ENCODE results near the gene PRKG1.

Gene PRKG1

DNA sequence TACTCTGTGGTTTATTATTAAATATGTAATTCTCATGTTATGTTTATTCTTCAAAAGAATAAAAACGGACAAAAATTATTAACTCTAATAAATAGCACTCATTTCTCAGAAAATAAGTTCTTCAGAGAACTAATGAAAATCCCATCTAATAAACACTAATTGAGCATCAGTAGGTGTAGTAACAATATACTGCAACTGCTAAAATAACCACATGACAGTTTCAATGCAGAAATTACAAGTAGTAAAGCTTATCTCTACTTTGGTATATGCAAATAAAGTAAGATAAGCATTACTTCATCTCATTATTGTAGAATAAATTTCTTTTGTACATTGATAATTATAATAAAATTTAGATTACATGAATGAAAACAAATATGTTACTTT lies 1183.4 kb downstream of the PRKG1 start:
- DNase-seq, result no peak
- TF ChIP-seq, protein P1, sequence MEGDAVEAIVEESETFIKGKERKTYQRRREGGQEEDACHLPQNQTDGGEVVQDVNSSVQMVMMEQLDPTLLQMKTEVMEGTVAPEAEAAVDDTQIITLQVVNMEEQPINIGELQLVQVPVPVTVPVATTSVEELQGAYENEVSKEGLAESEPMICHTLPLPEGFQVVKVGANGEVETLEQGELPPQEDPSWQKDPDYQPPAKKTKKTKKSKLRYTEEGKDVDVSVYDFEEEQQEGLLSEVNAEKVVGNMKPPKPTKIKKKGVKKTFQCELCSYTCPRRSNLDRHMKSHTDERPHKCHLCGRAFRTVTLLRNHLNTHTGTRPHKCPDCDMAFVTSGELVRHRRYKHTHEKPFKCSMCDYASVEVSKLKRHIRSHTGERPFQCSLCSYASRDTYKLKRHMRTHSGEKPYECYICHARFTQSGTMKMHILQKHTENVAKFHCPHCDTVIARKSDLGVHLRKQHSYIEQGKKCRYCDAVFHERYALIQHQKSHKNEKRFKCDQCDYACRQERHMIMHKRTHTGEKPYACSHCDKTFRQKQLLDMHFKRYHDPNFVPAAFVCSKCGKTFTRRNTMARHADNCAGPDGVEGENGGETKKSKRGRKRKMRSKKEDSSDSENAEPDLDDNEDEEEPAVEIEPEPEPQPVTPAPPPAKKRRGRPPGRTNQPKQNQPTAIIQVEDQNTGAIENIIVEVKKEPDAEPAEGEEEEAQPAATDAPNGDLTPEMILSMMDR (IDR thresholded peaks at IDR 0.05; ENCODE audit: low read depth, low read length), result no peak
- H3K4me3 ChIP-seq (ENCODE audit: low read depth, low read length), result no peak overlapping the region
- no peaks in the 10 kb centered on the region for H3K9me3 ChIP-seq (ENCODE audit: severe bottlenecking)
- H3K27me3 ChIP-seq (ENCODE audit: insufficient read depth, low read depth, severe bottlenecking), result no peaks in the 10 kb centered on the region
- H3K27ac ChIP-seq, result no peak overlapping the region
- no peaks in the 10 kb centered on the region for H3K36me3 ChIP-seq

DNA sequence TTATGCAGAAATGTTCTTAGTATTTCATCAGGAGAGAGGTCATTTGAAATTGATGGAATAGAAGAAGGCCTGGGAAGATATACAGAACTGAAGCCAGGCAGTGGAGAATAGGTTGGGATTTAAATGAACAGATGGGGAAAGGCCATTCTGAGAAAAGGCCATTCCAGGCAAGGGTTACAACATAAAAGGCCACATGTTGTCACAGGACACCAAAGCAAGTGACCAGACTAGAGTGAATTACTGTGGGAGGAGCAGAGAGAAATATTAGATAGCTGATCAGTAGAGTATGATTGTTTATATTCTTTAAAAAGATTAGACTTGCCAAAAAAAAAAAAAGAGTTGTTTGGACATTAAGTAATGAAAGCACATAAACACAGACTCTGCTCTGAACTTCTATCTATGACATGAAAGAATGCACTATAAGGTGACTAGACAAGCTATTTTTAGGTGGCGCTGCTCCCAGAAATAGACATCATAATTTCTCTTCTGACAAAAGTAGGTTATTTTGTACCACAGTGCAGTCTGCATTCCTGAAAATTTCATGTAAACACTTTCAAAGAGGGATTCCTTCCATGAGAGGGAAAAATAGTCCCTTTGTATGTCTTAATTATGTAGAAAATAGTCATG lies 1184.6 kb downstream of the PRKG1 start:
- H3K27me3 ChIP-seq (ENCODE audit: insufficient read depth, low read depth, severe bottlenecking), result no peaks in the 10 kb centered on the region

DNA sequence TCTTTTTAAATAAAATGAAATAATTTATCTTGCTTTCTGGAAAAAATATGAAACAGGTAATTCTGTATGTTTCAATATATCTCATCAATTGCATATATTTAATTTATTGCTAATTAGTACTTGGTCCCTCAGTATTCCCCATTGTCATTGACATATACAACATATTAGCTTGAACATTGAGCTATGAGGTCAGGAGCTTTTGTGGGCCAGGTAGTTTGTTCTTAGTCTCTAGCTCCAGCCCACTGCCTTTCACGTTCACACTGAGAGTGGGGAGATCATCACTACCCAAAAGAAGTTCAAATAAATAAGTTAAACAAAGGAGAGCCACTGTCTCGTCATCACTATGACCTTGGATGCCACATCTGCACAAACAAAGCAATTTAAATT lies 1185.1 kb downstream of the PRKG1 start:
- TF ChIP-seq, protein P1 (IDR thresholded peaks at IDR 0.05; ENCODE audit: low read depth, low read length), result no peak
- no peaks in the 10 kb centered on the region for H3K36me3 ChIP-seq
- no peak for DNase-seq
- H3K27me3 ChIP-seq (ENCODE audit: insufficient read depth, low read depth, severe bottlenecking), result no peaks in the 10 kb centered on the region
- H3K4me3 ChIP-seq (ENCODE audit: low read depth, low read length), result no peak overlapping the region
- no peak overlapping the region for H3K27ac ChIP-seq
- H3K9me3 ChIP-seq (ENCODE audit: severe bottlenecking), result no peaks in the 10 kb centered on the region

More for the DNA sequence above, 1184.6 kb downstream of the PRKG1 start:
- TF ChIP-seq, protein P1 (IDR thresholded peaks at IDR 0.05; ENCODE audit: low read depth, low read length), result no peak
- H3K9me3 ChIP-seq (ENCODE audit: severe bottlenecking), result no peaks in the 10 kb centered on the region
- no peak overlapping the region for H3K27ac ChIP-seq
- no peak for DNase-seq
- no peak overlapping the region for H3K4me3 ChIP-seq (ENCODE audit: low read depth, low read length)
- no peaks in the 10 kb centered on the region for H3K36me3 ChIP-seq

DNA sequence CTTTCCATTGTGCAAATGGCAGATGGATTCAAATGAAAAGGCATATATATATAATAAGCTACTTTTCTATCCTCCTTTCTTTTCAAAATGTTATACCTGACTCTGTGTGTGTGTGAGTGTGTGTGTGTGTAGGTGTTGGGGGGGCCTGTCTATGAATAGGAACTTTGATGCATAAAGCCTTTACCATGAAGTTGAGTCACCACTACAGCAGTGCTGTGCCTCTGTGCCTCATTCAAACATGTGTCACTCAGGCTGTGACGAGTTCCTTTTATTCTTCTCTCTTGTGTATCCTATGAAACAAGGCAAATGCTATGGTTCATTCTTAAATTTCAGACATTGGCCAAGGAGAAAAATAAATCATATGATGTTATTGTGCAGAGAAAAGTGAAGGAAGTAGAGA lies 1187.1 kb downstream of the PRKG1 start:
- no peaks in the 10 kb centered on the region for H3K27me3 ChIP-seq (ENCODE audit: insufficient read depth, low read depth, severe bottlenecking)
- no peak overlapping the region for H3K27ac ChIP-seq
- no peak for DNase-seq
- TF ChIP-seq, protein P1 (IDR thresholded peaks at IDR 0.05; ENCODE audit: low read depth, low read length), result no peak
- H3K36me3 ChIP-seq, result no peaks in the 10 kb centered on the region
- no peaks in the 10 kb centered on the region for H3K9me3 ChIP-seq (ENCODE audit: severe bottlenecking)
- no peak overlapping the region for H3K4me3 ChIP-seq (ENCODE audit: low read depth, low read length)

DNA sequence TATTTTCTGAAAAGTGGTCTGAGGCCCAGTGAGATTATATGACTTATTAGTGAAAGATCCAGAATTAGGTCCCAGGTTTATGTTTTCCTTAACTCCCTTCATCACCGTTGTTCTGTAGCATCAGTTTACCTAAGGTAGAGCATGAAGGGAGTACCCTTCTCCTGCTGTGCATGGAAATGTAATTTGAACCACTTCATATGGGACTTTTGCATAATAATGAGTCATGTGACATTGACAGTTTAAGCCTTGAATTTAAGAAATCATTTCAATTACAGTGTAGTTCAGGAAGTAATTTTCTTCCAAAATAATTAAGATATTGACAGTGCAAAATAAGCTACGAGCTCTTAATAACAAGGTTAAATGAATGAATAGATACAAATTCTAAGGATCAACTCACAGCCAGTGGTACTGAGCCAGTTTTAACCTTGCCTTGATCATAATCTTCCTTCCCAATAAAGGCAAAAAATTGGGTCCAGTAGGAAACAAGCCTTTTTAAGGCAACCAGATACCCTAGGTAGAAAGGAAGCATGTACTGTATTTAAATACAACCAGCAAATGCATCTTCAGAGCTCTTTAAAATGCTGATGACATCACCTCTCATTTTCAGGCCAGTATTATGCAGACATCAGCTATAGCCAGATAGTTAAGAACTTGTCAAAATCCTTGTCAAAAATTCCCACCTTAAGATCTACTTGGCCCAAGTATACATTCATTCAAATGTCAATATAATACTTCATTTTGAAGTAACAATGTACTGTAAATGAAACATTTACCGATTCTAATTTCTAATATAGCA lies 1191.0 kb downstream of the PRKG1 start:
- Histone ChIP-seq H3K9me3 (ENCODE audit: severe bottlenecking) (no peaks in the 10 kb centered on the region), H3K27ac (no peak overlapping the region), H3K4me3 (ENCODE audit: low read depth, low read length) (no peak overlapping the region), H3K27me3 (ENCODE audit: insufficient read depth, low read depth, severe bottlenecking) (no peaks in the 10 kb centered on the region), H3K36me3 (no peaks in the 10 kb centered on the region)
- DNase-seq, result no peak
- TF ChIP-seq, protein P1 (IDR thresholded peaks at IDR 0.05; ENCODE audit: low read depth, low read length), result no peak

Data from WERI-Rb-1 (cell line).